Parathyroid adenoma (tissue), 2 donors: ENCODE results near the gene PID1.

Experiments used
- H2AFZ ChIP-seq: fragments of 300-600 bp; sonication (generic); one replicate; pipeline ENCODE4 v1.7.0; 2017; ENCODE audit warnings: antibody characterized with exemption, mild to moderate bottlenecking
- H3K27ac ChIP-seq: fragments of 300-600 bp; sonication (generic); one replicate; pipeline ENCODE4 v1.7.0; 2017
- H3K27me3 ChIP-seq: fragments of 300-600 bp; sonication (generic); one replicate; pipeline ENCODE4 v1.7.0; 2017; ENCODE audit warnings: low read length; ENCODE audit not compliant: control insufficient read depth, insufficient read depth
- H3K36me3 ChIP-seq: fragments of 300-600 bp; sonication (generic); one replicate; pipeline ENCODE4 v1.7.0; 2017; ENCODE audit warnings: low read length; ENCODE audit not compliant: control insufficient read depth, insufficient read depth
- H3K4me1 ChIP-seq: fragments of 300-600 bp; sonication (generic); one replicate; pipeline ENCODE4 v1.7.0; 2017; ENCODE audit warnings: control low read depth
- H3K4me2 ChIP-seq: fragments of 300-600 bp; sonication (generic); one replicate; pipeline ENCODE4 v1.7.0; 2017; ENCODE audit warnings: low read length
- H3K4me3 ChIP-seq: fragments of 300-600 bp; sonication (generic); one replicate; pipeline ENCODE4 v1.7.0; 2017; ENCODE audit warnings: low read depth, low read length
- H3K79me2 ChIP-seq: fragments of 300-600 bp; sonication (generic); one replicate; pipeline ENCODE4 v1.7.0; 2017; ENCODE audit warnings: control low read depth
- H3K9ac ChIP-seq: fragments of 300-600 bp; sonication (generic); one replicate; pipeline ENCODE4 v1.7.0; 2017; ENCODE audit warnings: mild to moderate bottlenecking
- H3K9me3 ChIP-seq: fragments of 300-600 bp; sonication (generic); one replicate; pipeline ENCODE4 v1.7.0; 2017; ENCODE audit warnings: low read length; ENCODE audit not compliant: control insufficient read depth
- CTCF ChIP-seq: fragments of 300-600 bp; sonication (generic); IDR thresholded peaks from one replicate; pipeline ENCODE4 v1.7.0; 2017; ENCODE audit warnings: antibody characterized with exemption, mild to moderate bottlenecking
- donor health status: primary hyperparathyroidism.

Gene PID1

GRCh38 chr2:229137639-229138038, 133.4 kb downstream of the PID1 start:
- Histone ChIP-seq H3K9ac (no peak overlapping the region), H3K4me3 (no peak overlapping the region), H3K9me3 (no peaks in the 10 kb centered on the region), H3K4me2 (no peak overlapping the region), H3K4me1 (no peaks in the 10 kb centered on the region), H3K27me3 (no peaks in the 10 kb centered on the region), H2AFZ (no peak overlapping the region), H3K79me2 (no peaks in the 10 kb centered on the region), H3K27ac (no peak overlapping the region), H3K36me3 (no peaks in the 10 kb centered on the region)
- TF ChIP-seq CTCF = no peak

GRCh38 chr2:229137066-229137465, 134.0 kb downstream of the PID1 start:
- Histone ChIP-seq H3K9ac (no peak overlapping the region), H3K36me3 (no peaks in the 10 kb centered on the region), H3K27ac (no peak overlapping the region), H2AFZ (no peak overlapping the region), H3K4me2 (no peak overlapping the region), H3K4me3 (no peak overlapping the region), H3K4me1 (no peaks in the 10 kb centered on the region), H3K79me2 (no peaks in the 10 kb centered on the region), H3K27me3 (no peaks in the 10 kb centered on the region), H3K9me3 (no peaks in the 10 kb centered on the region)
- TF ChIP-seq CTCF = no peak

GRCh38 chr2:229133155-229133772, 137.8 kb downstream of the PID1 start:
- Histone ChIP-seq H2AFZ (no peak overlapping the region), H3K9me3 (no peaks in the 10 kb centered on the region), H3K36me3 (no peaks in the 10 kb centered on the region), H3K4me3 (no peak overlapping the region), H3K4me1 (no peaks in the 10 kb centered on the region), H3K4me2 (no peak overlapping the region), H3K79me2 (no peaks in the 10 kb centered on the region), H3K27me3 (no peaks in the 10 kb centered on the region), H3K9ac (no peak overlapping the region), H3K27ac (no peak overlapping the region)
- peak; percentile 43 for TF ChIP-seq CTCF

- Histone ChIP-seq H3K27ac (no peak overlapping the region), H3K27me3 (no peaks in the 10 kb centered on the region), H2AFZ (no peak overlapping the region), H3K9ac (no peak overlapping the region), H3K36me3 (no peaks in the 10 kb centered on the region), H3K4me1 (no peaks in the 10 kb centered on the region), H3K4me2 (no peak overlapping the region), H3K9me3 (no peaks in the 10 kb centered on the region), H3K79me2 (no peaks in the 10 kb centered on the region), H3K4me3 (no peak overlapping the region)
- TF ChIP-seq CTCF = no peak
These were observed 138.9 kb downstream of the PID1 start for GRCh38 chr2:229132236-229132635.

- H3K9me3 ChIP-seq = no peaks in the 10 kb centered on the region
- H2AFZ ChIP-seq = no peak overlapping the region
- no peaks in the 10 kb centered on the region for H3K79me2 ChIP-seq
- no peak overlapping the region for H3K4me3 ChIP-seq
- no peak overlapping the region for H3K9ac ChIP-seq
- no peak overlapping the region for H3K4me2 ChIP-seq
- no peak for TF ChIP-seq CTCF
- no peak overlapping the region for H3K27ac ChIP-seq
- H3K27me3 ChIP-seq = no peaks in the 10 kb centered on the region
- no peaks in the 10 kb centered on the region for H3K36me3 ChIP-seq
- no peaks in the 10 kb centered on the region for H3K4me1 ChIP-seq
These were observed 140.6 kb downstream of the PID1 start for GRCh38 chr2:229130522-229130921.
